ENCODE results near the gene CDH26.

GRCh38 chr20:59911041-59911440, 47.2 kb upstream of the CDH26 start:
- no peak for TF ChIP-seq CTCF (IDR thresholded peaks at IDR 0.05)
- TF ChIP-seq POLR2A (IDR thresholded peaks at IDR 0.05) = no peak

Measured in sigmoid colon (tissue), 3 donors.